A549 (cell line): ENCODE measurements around the gene KCNAB2. TPM values are rescaled to one million over a fixed set of nuclear protein-coding genes. Genes with fewer than 3 reads are reported as not detected.

ENCODE experiments used
- ATAC-seq, 2 experiments: fragments of 200-7000 bp in 1 of 2; fragments of >200 bp in 1 of 2; cut with Nextera tagmentation in 1 of 2; cut with Tn5 transposase in 1 of 2; 3 replicates each; pipeline versions ENCODE4 v1.8.0 to v1.9.1; 2018 to 2020; ENCODE audit warnings: mild to moderate bottlenecking in 1 of 2, moderate library complexity in 1 of 2
- CTCF ChIA-PET: fragments of 300-600 bp; sonication (Branson Sonifier 250); formaldehyde crosslinking; extraction: SDS; loops from one replicate; lab custom pipeline; 2021; ENCODE audit warnings: antibody characterized with exemption, inconsistent platforms; lab: Yijun Ruan, JAX
- POLR2A ChIA-PET: fragments of 350-600 bp; formaldehyde crosslinking; extraction: SDS; loops from one replicate; lab custom pipeline; 2021; ENCODE audit warnings: antibody characterized with exemption, inconsistent platforms; lab: Yijun Ruan, JAX
- DNase-seq, 2 experiments: peaks; one replicate each; pipeline versions ENCODE4 v3.0.0 to v3.0.0-alpha.2; 2011 to 2016; ENCODE audit warnings: low read depth in 1 of 2, low spot score in 1 of 2
- FAIRE-seq: peaks from 2 replicates; lab custom pipeline; 2011; peaks lifted over from hg19 to GRCh38; lab: Jason Lieb, UNC
- H3K27ac ChIP-seq, 2 experiments: fragments of >200 bp; sonication (Bioruptor Twin); formaldehyde crosslinking; 3 replicates each; pipeline ENCODE4 v1.5.1; 2016 to 2017
- H3K4me1 ChIP-seq: fragments of >200 bp; sonication (Bioruptor Twin); formaldehyde crosslinking; 3 replicates; pipeline ENCODE4 v1.6.1; 2016
- H3K4me2 ChIP-seq: fragments of >200 bp; sonication (Bioruptor Twin); formaldehyde crosslinking; 3 replicates; pipeline ENCODE4 v1.6.1; 2016
- H3K4me3 ChIP-seq: fragments of >200 bp; sonication (Bioruptor Twin); formaldehyde crosslinking; 3 replicates; pipeline ENCODE4 v1.5.1; 2016
- H3K9me3 ChIP-seq: fragments of >200 bp; sonication (Bioruptor Twin); formaldehyde crosslinking; 3 replicates; pipeline ENCODE4 v1.6.1; 2016
- CEBPB ChIP-seq, 2 experiments: fragments of >200 bp in 1 of 2; sonication (Bioruptor Twin) in 1 of 2; formaldehyde crosslinking in 1 of 2; IDR thresholded peaks; 2 replicates each; pipeline ENCODE4 v1.6.1; 2012 to 2016
- CHD2 ChIP-seq: fragments of 150-350 bp; IDR thresholded peaks from 2 replicates; pipeline ENCODE4 v1.6.1; 2014; ENCODE audit warnings: low read length; ENCODE audit not compliant: partially characterized antibody
- EHMT2 ChIP-seq: fragments of 200-600 bp; sonication (generic); IDR thresholded peaks from 2 replicates; pipeline ENCODE4 v1.6.1; 2016; ENCODE audit warnings: antibody characterized with exemption, low read depth, mild to moderate bottlenecking, moderate library complexity
- ESRRA ChIP-seq: fragments of 150-350 bp; IDR thresholded peaks from 2 replicates; pipeline ENCODE4 v1.6.1; 2014; ENCODE audit warnings: mild to moderate bottlenecking, low read length, borderline replicate concordance
- FOSB ChIP-seq: fragments of 250-450 bp; sonication (Bioruptor Pico); IDR thresholded peaks from 2 replicates; pipeline ENCODE4 v1.5.0; 2020; ENCODE audit warnings: mild to moderate bottlenecking, moderate library complexity
- FOSL2 ChIP-seq, 2 experiments: fragments of 450-650 bp in 1 of 2; fragments of >200 bp in 1 of 2; sonication (Bioruptor Twin) in 1 of 2; formaldehyde crosslinking; IDR thresholded peaks; 2 replicates each; pipeline versions ENCODE4 v1.5.0 to v1.6.1; 2016 to 2020; ENCODE audit warnings: mild to moderate bottlenecking in 1 of 2, moderate library complexity in 1 of 2
- HOXA7 ChIP-seq: fragments of 250-450 bp; sonication (Bioruptor Pico); IDR thresholded peaks from 2 replicates; pipeline ENCODE4 v1.5.0; 2020; ENCODE audit warnings: mild to moderate bottlenecking, moderate library complexity
- HOXB5 ChIP-seq: fragments of 250-450 bp; sonication (Bioruptor Pico); IDR thresholded peaks from 2 replicates; pipeline ENCODE4 v1.5.0; 2020; ENCODE audit warnings: mild to moderate bottlenecking, moderate library complexity
- JUNB ChIP-seq: fragments of >200 bp; sonication (Bioruptor Twin); formaldehyde crosslinking; IDR thresholded peaks from 2 replicates; pipeline ENCODE4 v1.6.1; 2016
- MAFK ChIP-seq: fragments of 450-650 bp; IDR thresholded peaks from 2 replicates; pipeline ENCODE4 v1.6.1; 2014; ENCODE audit not compliant: partially characterized antibody
- MYC ChIP-seq: IDR thresholded peaks from 2 replicates; pipeline ENCODE4 v1.6.1; 2012; ENCODE audit warnings: mild to moderate bottlenecking, inconsistent platforms, low read length, improper control_type of control experiment, borderline replicate concordance
- NFE2L2 ChIP-seq: fragments of 150-350 bp; conservative IDR thresholded peaks from 2 replicates; pipeline ENCODE4 v1.6.1; 2014; ENCODE audit warnings: low read length
- NR3C1 ChIP-seq: fragments of >200 bp; sonication (Bioruptor Twin); formaldehyde crosslinking; IDR thresholded peaks from 3 replicates; pipeline ENCODE4 v1.6.1; 2017
- POLR2AphosphoS2 ChIP-seq: conservative IDR thresholded peaks from 2 replicates; pipeline ENCODE4 v1.6.1; 2012; ENCODE audit warnings: low read length, improper control_type of control experiment, inconsistent platforms
- RAD21 ChIP-seq, 2 experiments: fragments of >200 bp in 1 of 2; sonication (Bioruptor Twin) in 1 of 2; formaldehyde crosslinking in 1 of 2; IDR thresholded peaks in 1 of 2; conservative IDR thresholded peaks in 1 of 2; 2 replicates in 1 of 2; 3 replicates in 1 of 2; pipeline ENCODE4 v1.6.1; 2012 to 2018; ENCODE audit warnings: inconsistent platforms in 1 of 2
- RCOR1 ChIP-seq: fragments of 150-350 bp; IDR thresholded peaks from 2 replicates; pipeline ENCODE4 v1.6.1; 2014; ENCODE audit warnings: antibody characterized with exemption, low read length, low read depth
- TP53 ChIP-seq: fragments of 250-450 bp; sonication (Bioruptor Pico); IDR thresholded peaks from 2 replicates; pipeline ENCODE4 v1.5.0; 2021; ENCODE audit warnings: mild to moderate bottlenecking, moderate library complexity
- ZC3H11A ChIP-seq: fragments of 450-650 bp; IDR thresholded peaks from 2 replicates; pipeline ENCODE4 v1.6.1; 2014; ENCODE audit warnings: antibody characterized with exemption, mild to moderate bottlenecking
- ZSCAN20 ChIP-seq: fragments of 250-450 bp; sonication (Bioruptor Pico); IDR thresholded peaks from 2 replicates; pipeline ENCODE4 v1.8.0; 2022; ENCODE audit warnings: mild to moderate bottlenecking, moderate library complexity
- WGBS: methylation state at CpG from one replicate; pipeline ENCODE4 v1.1.6; 2017; ENCODE audit errors: missing lambda C conversion rate; 5-methylcytosine and 5-hydroxymethylcytosine counted together
- polyA plus RNA-seq, 4 experiments: library from polyadenylated mRNA; depleted of rRNA in 3 of 4; stranded (reverse); fragments of >200 nt; fragmentation: RNase III in 1 of 4; extraction: RNeasy Plus Mini Kit Qiagen cat#74134 plus additional on column Dnase treatment in 1 of 4; gene quantifications; 2 replicates in 3 of 4; 3 replicates in 1 of 4; pipeline ENCODE4 v1.2.3, GENCODE V29; 2011 to 2017
- TF ChIP-seq, protein P1 (sequence below): IDR thresholded peaks from 2 replicates; pipeline ENCODE4 v1.6.1; 2012
- TF ChIP-seq, protein P2 (sequence below): IDR thresholded peaks from 2 replicates; pipeline ENCODE4 v1.6.1; 2012
- TF ChIP-seq, protein P3 (sequence below): IDR thresholded peaks from 2 replicates; pipeline ENCODE4 v1.6.1; 2012; ENCODE audit warnings: low read depth, borderline replicate concordance
- TF ChIP-seq, protein P4 (sequence below): fragments of >200 bp; sonication (Bioruptor Twin); formaldehyde crosslinking; IDR thresholded peaks from 3 replicates; pipeline ENCODE4 v1.5.1; 2016

Gene KCNAB2
- polyA plus RNA-seq, 2 of the 4 experiments (the other 2 are of a cell fraction) = 7.3 to 9.9 TPM

DNA sequence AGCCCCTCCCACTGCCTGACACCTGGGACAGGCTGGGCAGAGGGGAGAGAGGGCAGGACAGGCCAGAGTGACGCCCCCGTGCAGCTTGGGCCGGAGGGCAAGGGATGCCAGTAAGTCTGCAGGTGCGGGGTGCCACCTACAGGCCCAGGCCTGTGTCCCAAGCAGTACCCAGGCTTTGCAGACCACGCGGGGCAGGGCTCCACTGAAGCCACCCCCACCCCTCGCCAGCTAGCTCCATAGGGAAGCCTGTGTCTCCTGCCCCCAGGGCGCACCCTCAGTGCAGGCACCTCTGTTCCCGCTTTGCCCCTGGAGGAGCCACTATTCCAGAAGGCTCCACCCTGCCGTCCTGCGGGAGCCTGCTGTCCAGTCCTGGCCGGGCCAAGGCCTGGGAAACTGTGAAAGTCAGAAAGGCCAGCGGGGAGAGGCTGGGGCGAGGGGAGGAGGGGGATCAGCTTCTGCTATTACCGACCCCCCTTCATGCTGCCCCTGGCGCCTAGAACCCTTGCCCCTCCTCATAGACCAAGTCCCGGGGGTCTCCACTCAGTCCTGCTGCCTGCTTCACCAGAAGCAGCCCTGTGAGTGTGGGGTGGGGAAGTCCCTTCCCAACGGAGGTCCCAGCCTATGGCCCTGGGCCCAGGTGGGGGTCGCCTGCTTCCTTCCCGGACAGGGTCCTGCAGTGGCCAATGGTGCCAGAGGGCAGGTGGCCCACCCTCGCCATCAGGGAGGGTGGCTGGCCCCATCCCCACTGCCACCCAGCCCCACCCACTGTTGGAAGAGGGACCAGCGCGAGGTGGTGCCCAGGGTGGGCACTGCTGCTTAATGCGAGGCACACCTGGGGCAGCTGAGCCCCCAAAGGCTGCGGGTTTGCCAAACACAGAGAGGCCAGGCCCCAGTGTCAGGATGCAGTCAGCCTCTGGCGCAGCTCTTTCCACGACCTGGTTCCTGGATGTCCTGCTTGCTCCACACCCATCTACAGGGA, 54.4 kb downstream of the KCNAB2 start:
- 83% methylated on average over 2 of the region's 27 CpGs for WGBS

DNA sequence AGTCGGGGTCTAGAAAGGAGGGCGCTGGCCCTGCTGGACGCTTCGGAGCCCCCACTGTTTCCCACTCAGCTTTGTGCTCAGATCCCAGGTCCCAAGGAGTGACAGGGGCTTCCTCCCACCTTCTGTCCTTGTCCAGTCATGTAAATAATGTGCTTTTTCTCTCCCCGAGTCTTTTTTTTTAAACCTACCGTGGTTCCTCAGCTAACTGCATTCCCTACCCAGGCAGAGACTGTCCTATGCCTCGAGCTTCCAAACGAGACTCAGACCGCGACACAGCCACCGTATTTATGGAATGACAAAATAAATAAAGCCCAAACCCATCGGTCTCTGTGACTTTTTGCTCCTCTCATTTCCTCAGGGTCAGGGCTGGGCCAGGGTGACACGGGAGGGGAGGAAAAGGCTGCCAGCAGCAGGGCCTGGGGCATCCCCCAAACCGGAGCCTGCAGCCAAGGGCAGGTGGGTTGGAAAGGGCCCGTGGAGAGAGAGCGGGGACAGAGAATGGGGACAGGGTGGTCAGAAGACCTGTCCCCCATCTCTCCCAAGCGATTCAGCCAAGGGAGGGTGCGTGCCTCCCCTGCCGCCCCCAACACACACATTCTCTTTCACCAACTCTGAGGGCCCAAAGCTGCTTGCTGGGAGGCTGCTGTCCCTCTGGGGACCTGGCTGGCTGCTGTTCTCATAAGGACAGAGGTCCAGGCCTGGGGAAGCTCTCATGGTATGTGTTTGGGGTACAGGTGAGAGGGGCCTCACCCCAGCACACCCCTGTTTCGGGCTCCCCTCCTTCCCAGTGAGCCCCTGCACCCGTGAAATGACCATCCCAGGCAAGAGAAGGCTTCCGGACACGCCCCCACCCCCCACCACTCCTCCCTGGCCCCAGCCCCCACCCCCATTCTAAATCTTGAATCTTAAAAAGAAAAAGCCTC, 55.4 kb downstream of the KCNAB2 start:
- no peak for FAIRE-seq
- CTCF ChIA-PET = no interaction called here
- H3K4me1 ChIP-seq = no peaks in the 10 kb centered on the region
- H3K4me3 ChIP-seq = no peak overlapping the region
- H3K27ac ChIP-seq = no peak overlapping the region
- TF ChIP-seq RCOR1 = no peak
- no peak for TF ChIP-seq ESRRA
- TF ChIP-seq, protein P1, sequence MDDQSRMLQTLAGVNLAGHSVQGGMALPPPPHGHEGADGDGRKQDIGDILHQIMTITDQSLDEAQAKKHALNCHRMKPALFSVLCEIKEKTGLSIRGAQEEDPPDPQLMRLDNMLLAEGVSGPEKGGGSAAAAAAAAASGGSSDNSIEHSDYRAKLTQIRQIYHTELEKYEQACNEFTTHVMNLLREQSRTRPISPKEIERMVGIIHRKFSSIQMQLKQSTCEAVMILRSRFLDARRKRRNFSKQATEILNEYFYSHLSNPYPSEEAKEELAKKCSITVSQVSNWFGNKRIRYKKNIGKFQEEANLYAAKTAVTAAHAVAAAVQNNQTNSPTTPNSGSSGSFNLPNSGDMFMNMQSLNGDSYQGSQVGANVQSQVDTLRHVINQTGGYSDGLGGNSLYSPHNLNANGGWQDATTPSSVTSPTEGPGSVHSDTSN = no peak
- no peak for TF ChIP-seq MYC
- no peak for TF ChIP-seq ZC3H11A
- TF ChIP-seq RAD21 (conservative IDR thresholded peaks at IDR 0.05 in 1 of 2, IDR thresholded peaks at IDR 0.05 in 1 of 2) = no peak
- TF ChIP-seq FOSL2 (IDR thresholded peaks at IDR 0.05) = no peak
- no peak for TF ChIP-seq FOSL2 (CRISPR knock-in tag; IDR thresholded peaks at IDR 0.05)
- TF ChIP-seq, protein P2, sequence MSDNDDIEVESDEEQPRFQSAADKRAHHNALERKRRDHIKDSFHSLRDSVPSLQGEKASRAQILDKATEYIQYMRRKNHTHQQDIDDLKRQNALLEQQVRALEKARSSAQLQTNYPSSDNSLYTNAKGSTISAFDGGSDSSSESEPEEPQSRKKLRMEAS = no peak
- TF ChIP-seq, protein P3, sequence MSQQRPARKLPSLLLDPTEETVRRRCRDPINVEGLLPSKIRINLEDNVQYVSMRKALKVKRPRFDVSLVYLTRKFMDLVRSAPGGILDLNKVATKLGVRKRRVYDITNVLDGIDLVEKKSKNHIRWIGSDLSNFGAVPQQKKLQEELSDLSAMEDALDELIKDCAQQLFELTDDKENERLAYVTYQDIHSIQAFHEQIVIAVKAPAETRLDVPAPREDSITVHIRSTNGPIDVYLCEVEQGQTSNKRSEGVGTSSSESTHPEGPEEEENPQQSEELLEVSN = no peak
- no peak for TF ChIP-seq CEBPB (IDR thresholded peaks at IDR 0.05)
- TF ChIP-seq POLR2AphosphoS2 = no peak
- no peak for TF ChIP-seq TP53 (CRISPR knock-in tag)
- TF ChIP-seq NR3C1 = no peak
- TF ChIP-seq JUNB = no peak
- TF ChIP-seq FOSB (CRISPR knock-in tag) = no peak
- no peak for TF ChIP-seq HOXA7 (CRISPR knock-in tag)
- TF ChIP-seq, protein P4, sequence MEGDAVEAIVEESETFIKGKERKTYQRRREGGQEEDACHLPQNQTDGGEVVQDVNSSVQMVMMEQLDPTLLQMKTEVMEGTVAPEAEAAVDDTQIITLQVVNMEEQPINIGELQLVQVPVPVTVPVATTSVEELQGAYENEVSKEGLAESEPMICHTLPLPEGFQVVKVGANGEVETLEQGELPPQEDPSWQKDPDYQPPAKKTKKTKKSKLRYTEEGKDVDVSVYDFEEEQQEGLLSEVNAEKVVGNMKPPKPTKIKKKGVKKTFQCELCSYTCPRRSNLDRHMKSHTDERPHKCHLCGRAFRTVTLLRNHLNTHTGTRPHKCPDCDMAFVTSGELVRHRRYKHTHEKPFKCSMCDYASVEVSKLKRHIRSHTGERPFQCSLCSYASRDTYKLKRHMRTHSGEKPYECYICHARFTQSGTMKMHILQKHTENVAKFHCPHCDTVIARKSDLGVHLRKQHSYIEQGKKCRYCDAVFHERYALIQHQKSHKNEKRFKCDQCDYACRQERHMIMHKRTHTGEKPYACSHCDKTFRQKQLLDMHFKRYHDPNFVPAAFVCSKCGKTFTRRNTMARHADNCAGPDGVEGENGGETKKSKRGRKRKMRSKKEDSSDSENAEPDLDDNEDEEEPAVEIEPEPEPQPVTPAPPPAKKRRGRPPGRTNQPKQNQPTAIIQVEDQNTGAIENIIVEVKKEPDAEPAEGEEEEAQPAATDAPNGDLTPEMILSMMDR = no peak
- no peak for TF ChIP-seq EHMT2
- ATAC-seq = no peak
- WGBS = 59% methylated on average over 23 of the region's 23 CpGs
- POLR2A ChIA-PET = no interaction called here
- no peaks in the 10 kb centered on the region for H3K9me3 ChIP-seq
- DNase-seq = no peak
- H3K4me2 ChIP-seq = no peak overlapping the region

More for the DNA sequence above, 54.4 kb downstream of the KCNAB2 start:
- peak in 1 of 2 experiments; percentile 22 for DNase-seq
- Histone ChIP-seq H3K27ac (no peak overlapping the region), H3K4me1 (no peaks in the 10 kb centered on the region), H3K4me2 (no peak overlapping the region), H3K4me3 (no peak overlapping the region), H3K9me3 (no peaks in the 10 kb centered on the region)
- POLR2A ChIA-PET = no interaction called here
- ATAC-seq = peak; percentile 36 to 73; a peak in 3 of 6 replicates
- no peak for FAIRE-seq
- CTCF ChIA-PET = interaction anchor here (1.1 to 1.5 kb wide), 3 partner anchors 9 to 71 kb away, joined by 3 to 4 read pairs (median 3); no protein-coding TSS in a partner anchor
- TF ChIP-seq RAD21 (conservative IDR thresholded peaks at IDR 0.05 in 1 of 2, IDR thresholded peaks at IDR 0.05 in 1 of 2) = peak in 1 of 2 experiments; percentile 25; a peak in 1 of 5 replicates
- no peak for TF ChIP-seq HOXB5 (CRISPR knock-in tag)
- TF ChIP-seq, protein P3 = no peak
- no peak for TF ChIP-seq CHD2
- TF ChIP-seq ZSCAN20 (CRISPR knock-in tag) = no peak
- no peak for TF ChIP-seq RCOR1
- TF ChIP-seq MAFK = no peak
- no peak for TF ChIP-seq HOXA7 (CRISPR knock-in tag)
- TF ChIP-seq NFE2L2 = no peak
